HL-60/S4 treated with retinoic acid at 250 ng/mL for 4 days and 3 days (cell line): ENCODE results near the gene STXBP5L.
"Not testable (repeated sequence)": the region's sequence is repeated elsewhere in the genome, so short reads cannot be mapped to it uniquely, and the experiment has no call there.

Source experiments
- in situ Hi-C: fragments of 300-500 bp; cut with MboI; formaldehyde crosslinking; loops from 2 replicates; pipeline ENCODE4 v1.7.0; 2022; ENCODE audit warnings: low sequenced_read_pairs

STXBP5L gene

GRCh38 chr3:121223116-121223515 is 315.1 kb downstream of the STXBP5L start:
- in situ Hi-C loops = no loop called here

- in situ Hi-C loops = no loop called here
Observed at GRCh38 chr3:121228971-121229370, 321.0 kb downstream of the STXBP5L start.

DNA sequence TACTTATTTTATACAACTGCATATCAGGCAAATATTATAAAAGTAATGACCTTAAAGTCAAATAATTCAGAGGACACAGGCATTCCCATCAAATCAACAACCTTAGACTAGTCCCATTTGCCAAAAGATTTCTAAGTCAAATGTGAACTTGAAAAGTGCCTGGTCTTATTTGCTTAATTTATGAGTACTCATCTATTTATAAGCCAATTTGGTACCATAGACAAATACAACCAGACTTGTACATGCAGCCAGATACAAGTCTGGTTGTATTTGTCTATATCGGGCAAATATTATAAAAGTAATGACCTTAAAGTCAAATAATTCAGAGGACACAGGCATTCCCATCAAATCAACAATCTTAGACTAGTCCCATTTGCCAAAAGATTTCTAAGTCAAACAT is 322.2 kb downstream of the STXBP5L start:
- in situ Hi-C loops = not testable (repeated sequence)

GRCh38 chr3:121231872-121232271 is 323.9 kb downstream of the STXBP5L start:
- in situ Hi-C loops = no loop called here

DNA sequence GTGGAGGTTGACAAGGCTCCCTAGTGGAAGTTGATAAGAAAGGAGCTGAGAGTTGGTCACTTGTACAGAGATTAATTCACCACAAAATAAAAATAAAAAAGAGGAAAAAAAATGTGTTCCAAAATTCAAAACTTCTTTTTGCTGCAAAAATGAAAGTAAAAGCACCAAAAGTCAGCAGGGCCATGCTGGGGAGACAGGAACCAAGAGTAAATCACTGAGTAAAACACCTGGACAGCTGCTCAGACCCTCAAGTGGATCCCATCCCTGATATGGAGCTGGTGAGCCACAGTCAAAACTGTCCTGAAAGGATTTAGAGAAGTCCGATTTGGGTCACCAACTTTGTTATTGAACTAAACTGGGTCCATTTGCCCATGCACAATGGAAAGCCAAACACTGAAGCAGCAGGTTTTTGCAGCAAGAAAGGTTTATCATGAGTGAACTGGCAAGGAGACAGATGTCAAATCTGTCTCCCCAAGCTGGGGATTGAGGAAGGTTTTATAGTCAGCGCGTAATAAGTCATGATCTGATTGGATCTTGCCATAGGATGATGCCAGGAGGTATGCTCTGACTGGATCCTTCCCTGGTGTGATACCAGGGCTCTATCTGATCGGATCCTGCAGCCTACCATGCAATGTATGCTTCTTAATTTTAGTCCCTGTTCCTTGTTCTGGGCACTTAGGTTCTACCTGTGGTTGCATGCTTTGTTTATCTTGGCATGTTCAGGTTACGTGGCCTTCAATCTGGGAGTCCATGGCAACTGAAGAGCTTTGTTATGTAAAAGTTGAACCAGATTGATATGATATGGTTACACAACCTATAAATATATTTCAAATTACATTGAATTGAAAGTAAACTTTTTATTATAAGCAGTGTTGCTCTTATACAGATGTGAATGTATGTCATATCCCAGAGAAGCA is 324.6 kb downstream of the STXBP5L start:
- in situ Hi-C loops = no loop called here

DNA sequence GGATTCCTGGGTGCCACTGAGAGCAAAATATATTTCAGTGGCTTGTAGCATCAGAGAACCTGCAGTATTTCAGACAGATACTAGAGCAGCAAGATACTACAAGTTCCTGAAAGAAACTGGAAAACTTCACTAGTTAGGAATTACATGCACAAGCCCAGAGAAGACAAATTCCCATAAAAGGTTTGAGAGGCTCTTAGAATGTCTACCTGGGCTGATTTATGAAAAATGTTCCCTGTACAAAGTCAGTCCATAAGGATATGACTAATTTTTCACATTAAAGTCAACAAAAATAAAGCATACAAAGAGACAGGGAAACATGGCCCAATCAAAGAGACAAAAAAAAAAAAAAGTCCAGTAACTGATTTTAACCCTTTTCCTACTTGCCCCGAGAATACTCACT is 335.2 kb downstream of the STXBP5L start:
- in situ Hi-C loops = no loop called here

DNA sequence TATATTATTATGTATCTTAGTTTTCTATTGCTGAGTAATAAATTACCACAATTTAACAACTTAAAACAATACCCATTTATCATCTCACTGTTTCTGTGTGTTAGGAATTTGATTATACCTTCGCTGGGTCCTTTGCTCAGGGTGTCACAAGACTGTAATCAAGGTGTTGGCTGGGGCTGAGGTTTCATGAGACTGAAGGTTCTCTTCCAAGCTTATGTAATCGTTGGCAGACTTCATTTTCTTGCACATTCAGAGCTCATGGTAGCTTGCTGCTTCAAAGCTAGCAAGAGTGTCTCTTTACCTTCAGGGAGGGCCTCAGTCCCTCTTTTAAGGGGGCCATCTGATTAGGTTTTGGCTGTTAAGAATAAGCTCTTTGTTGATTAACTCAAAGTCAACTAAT is 344.7 kb downstream of the STXBP5L start:
- in situ Hi-C loops = no loop called here

DNA sequence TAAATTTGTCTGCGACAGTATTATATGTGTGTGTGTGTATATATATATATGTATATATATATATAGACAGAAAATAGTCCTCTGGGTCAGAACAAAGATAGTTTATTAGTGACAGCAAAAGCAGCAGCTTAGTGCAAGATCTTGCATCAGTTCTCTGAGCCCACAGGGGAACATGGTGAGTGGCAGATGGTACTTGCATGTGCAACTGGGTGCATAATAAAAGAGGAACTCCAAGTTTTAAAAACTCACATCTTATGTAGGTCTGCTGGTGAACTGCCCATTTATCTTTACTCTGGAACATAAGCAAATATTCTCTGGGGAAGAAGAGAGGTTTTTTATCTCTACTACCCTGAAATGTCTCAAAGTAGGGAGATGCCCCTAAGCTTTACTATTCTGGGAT is 361.4 kb downstream of the STXBP5L start:
- in situ Hi-C loops = no loop called here

- in situ Hi-C loops = no loop called here
Observed at GRCh38 chr3:121274411-121274810, 366.4 kb downstream of the STXBP5L start.

- in situ Hi-C loops = no loop called here
Observed at GRCh38 chr3:121295452-121295851, 387.4 kb downstream of the STXBP5L start.

DNA sequence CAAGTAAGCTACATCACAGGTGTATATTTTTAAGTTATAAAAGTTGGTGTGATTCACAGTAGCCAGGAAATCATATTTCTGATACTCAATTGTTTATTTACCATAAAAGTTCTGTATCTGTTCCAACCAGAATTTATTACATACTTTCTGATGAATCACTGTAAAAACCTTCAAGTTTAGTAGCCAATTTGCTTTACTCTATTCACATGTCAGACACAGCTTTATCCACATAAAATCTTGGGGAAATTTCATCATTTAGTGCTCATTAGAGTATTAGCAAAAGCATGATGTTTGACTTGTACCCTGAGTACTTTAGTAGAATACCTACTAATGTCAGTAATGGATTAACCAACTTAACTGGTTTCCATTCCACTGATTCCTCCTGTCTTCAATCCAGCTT is 388.0 kb downstream of the STXBP5L start:
- in situ Hi-C loops = no loop called here

GRCh38 chr3:121324320-121324719 is 416.3 kb downstream of the STXBP5L start:
- in situ Hi-C loops = no loop called here

DNA sequence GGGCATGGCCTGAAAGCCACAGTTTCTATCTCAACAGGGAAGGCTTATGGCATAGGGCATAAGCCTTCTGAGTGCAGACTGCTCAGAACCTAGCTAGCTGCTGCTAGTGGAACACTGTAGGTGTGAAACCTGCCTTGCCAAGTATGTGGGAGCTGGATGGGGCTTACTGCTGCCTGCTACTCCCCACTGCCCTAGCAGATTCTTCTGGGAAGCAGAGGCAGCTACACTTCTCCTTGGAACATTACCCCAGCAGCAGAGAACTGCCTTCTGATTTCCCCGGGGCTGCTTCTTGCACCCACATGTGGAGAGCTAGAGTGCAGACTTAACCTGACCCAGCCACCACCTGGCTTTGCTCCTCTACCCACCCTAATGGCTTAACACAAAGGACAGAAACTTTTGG is 422.1 kb downstream of the STXBP5L start:
- in situ Hi-C loops = no loop called here

DNA sequence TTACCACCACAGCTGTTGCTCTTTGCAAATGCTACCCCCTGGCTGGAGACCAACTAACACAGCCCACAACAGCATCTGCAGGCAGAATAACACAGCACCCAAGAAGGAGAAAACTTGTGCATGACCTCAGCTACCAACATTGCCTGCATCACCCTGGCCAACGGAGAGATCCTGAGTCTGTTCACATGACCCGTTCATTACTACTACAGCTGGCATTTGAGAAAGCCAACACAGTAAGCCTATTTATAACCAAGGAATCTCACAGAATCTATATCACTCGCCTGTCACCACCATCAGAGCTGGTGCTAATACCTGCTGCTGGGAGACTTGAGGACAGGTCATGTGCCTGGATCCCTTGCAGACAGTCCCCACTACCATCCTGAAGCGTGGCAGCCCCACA is 422.6 kb downstream of the STXBP5L start:
- in situ Hi-C loops = no loop called here

- in situ Hi-C loops = not testable (repeated sequence)
Observed at GRCh38 chr3:121355960-121356359, 448.0 kb downstream of the STXBP5L start.

DNA sequence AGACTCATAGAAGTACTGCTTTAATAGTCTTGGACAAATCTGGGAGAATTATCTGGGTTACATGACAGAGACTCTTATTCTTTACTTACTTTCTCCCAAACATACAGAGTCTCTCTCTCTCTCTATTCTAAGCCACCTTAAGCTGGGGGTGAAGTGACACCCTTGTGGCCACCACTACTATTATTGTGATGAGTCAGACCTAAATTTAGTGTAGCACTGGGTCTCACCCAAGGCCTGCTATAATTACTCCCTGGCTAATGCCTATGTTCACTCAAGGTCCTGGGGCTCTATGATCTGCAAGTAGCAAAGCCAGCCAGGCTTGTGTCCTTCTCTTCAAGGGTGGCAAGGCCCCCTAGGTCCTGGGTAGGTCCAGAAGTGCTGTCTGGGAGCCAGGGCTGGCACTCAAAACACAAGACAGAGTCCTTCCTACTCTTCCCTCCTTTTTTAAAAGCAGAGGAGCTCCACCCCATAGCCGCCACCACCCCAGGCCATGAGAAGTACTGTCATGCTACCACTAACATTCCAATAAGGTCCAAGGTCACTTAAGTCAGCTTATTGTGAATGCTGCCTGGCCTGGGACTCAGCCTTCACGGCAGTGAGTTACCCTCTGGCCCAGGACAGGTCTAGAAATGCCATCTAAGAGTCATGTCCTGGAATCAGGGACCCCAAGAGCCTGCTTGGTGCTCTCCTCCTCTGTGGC is 454.2 kb downstream of the STXBP5L start:
- in situ Hi-C loops = no loop called here

DNA sequence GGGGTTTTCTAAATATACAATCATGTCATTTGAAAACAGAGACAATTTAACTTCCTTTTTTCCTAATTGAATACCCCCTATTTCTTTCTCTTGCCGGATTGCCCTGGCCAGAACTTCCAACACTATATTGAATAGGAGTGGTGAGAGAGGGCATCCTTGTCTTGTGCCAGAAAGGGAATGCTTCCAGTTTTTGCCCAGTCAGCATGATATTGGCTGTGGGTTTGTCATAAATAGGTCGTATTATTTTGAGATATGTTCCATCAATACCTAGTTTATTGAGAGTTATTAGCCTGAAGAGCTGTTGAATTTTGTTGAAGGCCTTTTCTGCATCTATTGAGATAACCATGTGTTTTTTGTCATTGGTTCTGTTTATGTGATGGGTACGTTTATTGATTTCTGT is 480.3 kb downstream of the STXBP5L start:
- in situ Hi-C loops = not testable (repeated sequence)

DNA sequence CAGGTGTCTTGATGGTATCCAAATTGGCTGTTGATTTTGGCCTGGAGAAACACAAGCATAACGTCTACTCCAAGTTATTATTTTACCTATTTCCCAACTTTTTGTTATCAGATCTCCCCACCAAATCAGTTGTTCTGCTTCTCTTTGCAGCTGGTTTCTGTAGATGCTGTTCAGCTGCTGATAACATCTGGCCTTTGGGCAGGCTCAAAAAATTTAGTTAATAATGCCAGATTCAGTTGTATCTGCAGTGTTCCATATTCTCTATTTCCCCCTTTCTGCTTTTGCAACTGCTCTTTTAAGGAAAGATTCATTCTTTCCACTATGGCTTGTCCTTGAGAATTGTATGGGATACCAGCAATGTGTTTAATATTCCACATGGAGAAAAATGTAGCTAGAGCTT is 488.0 kb downstream of the STXBP5L start:
- in situ Hi-C loops = not testable (repeated sequence)

DNA sequence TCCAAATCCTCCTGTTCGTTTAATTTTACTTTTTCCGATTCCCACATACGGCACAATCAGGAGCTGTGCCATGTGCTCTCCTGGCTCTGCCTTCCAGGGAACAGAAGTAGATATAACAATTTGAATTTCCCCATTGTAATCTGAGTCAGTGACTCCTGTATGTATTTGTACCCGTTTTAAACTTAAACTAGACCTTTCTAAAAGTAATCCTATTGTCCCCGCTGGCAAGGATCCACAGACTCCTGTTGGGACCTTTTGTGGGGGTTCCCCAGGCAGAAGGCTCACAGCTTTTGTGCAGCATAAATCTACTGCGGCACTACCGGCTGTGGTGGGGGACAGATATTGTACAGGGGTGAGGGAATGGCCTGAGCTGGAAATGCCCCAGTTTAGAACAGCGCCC is 490.0 kb downstream of the STXBP5L start:
- in situ Hi-C loops = not testable (repeated sequence)

DNA sequence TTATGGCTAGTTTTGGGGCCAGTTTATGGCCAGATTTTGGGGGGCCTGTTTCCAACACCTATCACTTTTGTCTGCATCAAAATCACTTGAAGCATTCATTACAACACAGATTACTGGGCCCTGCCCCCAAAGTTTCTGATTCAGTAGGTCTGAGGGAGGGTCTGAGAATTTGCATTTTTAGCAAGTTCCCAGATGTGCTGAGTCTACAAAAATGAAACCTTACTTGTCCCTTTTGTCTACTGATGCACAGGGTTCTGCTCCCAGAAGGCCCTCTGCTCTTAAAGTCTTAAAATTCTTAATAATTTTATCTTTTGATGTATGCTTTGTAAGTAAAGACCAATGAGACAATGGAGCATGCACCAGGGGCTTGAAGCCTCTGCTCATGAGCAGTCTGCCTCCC is 491.8 kb downstream of the STXBP5L start:
- in situ Hi-C loops = no loop called here

- in situ Hi-C loops = no loop called here
Observed at GRCh38 chr3:121405631-121406030, 497.6 kb downstream of the STXBP5L start.

DNA sequence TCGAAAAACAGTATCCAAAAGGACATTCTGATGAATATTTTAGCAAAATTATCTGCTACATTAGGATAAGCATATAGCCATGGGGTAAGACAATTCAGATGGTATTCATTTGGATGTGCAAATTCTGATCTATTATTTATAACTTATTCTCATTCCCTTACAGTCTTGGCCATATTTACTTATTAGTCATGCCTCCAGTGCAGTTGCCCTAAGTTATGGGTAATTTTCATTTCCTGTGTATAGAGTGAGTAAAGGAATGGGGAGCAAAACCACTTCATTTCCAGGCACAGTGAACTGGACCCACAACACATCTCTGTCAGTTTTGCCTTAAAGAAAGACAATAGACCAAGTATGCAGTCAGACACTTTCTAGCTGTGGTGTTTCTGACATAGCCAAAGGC is 503.5 kb downstream of the STXBP5L start:
- in situ Hi-C loops = no loop called here
